ENCODE results near the gene THEM4. TPM values are rescaled to one million over a fixed set of nuclear protein-coding genes. Genes with fewer than 3 reads are reported as not detected.

The THEM4 gene
- total and polyA plus RNA-seq, 3 experiments from 2014 or later: 31.4 to 77.0 (median 31.7) TPM

Other genes starting within 250 kb of the THEM4 start
- not detected for gene CELF3, start 192.7 kb downstream of the THEM4 start, total RNA-seq
- not detected for gene CELF3, start 192.7 kb downstream of the THEM4 start, polyA plus RNA-seq
- gene RIIAD1, start 188.0 kb downstream of the THEM4 start, total RNA-seq: not detected
- gene RIIAD1, start 188.0 kb downstream of the THEM4 start, polyA plus RNA-seq: not detected
- 100 to 1,000 TPM; 190 to 195 TPM for gene MRPL9, start 146.0 kb downstream of the THEM4 start, total RNA-seq
- gene MRPL9, start 146.0 kb downstream of the THEM4 start, polyA plus RNA-seq: 132 TPM
- gene TDRKH, start 119.0 kb downstream of the THEM4 start, total RNA-seq: 10 to 100 TPM; 16.4 to 17.4 TPM
- 20.5 TPM for gene TDRKH, start 119.0 kb downstream of the THEM4 start, polyA plus RNA-seq
- under 1 TPM in 1 of 2 experiments, not detected in 1; 0.09 TPM for gene LINGO4, start 104.1 kb downstream of the THEM4 start, total RNA-seq
- 0.28 TPM for gene LINGO4, start 104.1 kb downstream of the THEM4 start, polyA plus RNA-seq
- gene RORC, start 77.7 kb downstream of the THEM4 start, total RNA-seq: 1 to 10 TPM; 1.3 to 1.5 TPM
- 46.4 TPM for gene RORC, start 77.7 kb downstream of the THEM4 start, polyA plus RNA-seq
- 1 to 10 TPM; 1.9 to 2.0 TPM for gene C2CD4D, start 69.7 kb downstream of the THEM4 start, total RNA-seq
- 3.7 TPM for gene C2CD4D, start 69.7 kb downstream of the THEM4 start, polyA plus RNA-seq
- gene THEM5, start 55.8 kb downstream of the THEM4 start, total RNA-seq: not detected
- gene THEM5, start 55.8 kb downstream of the THEM4 start, polyA plus RNA-seq: 0.38 TPM
- 100 to 1,000 TPM; 263 to 279 TPM for gene S100A10, start 84.3 kb upstream of the THEM4 start, total RNA-seq
- 1,167 TPM for gene S100A10, start 84.3 kb upstream of the THEM4 start, polyA plus RNA-seq
- 100 to 1,000 TPM; 257 to 262 TPM for gene S100A11, start 127.5 kb upstream of the THEM4 start, total RNA-seq
- gene S100A11, start 127.5 kb upstream of the THEM4 start, polyA plus RNA-seq: 554 TPM
- gene TCHHL1, start 179.6 kb upstream of the THEM4 start, total RNA-seq: not detected
- gene TCHHL1, start 179.6 kb upstream of the THEM4 start, polyA plus RNA-seq: not detected
- gene TCHH, start 205.9 kb upstream of the THEM4 start, total RNA-seq: under 1 TPM; 0.09 to 0.11 TPM
- not detected for gene TCHH, start 205.9 kb upstream of the THEM4 start, polyA plus RNA-seq
- gene RPTN, start 249.7 kb upstream of the THEM4 start, total RNA-seq: not detected
- gene RPTN, start 249.7 kb upstream of the THEM4 start, polyA plus RNA-seq: not detected